WERI-Rb-1 (cell line): ENCODE data around the gene PRKCZ.
"Not testable (repeated sequence)": the region's sequence is repeated elsewhere in the genome, so short reads cannot be mapped to it uniquely, and the experiment has no call there.

Experiments
- DNase-seq: peaks from one replicate; pipeline ENCODE4 v3.0.0-alpha.2; 2020
- H3K27ac ChIP-seq: fragments of 250-450 bp; sonication (Bioruptor Pico); 2 replicates; pipeline ENCODE4 v1.5.1; 2020; ENCODE audit warnings: mild to moderate bottlenecking, moderate library complexity
- H3K27me3 ChIP-seq: fragments of 250-450 bp; sonication (Bioruptor Pico); 2 replicates; pipeline ENCODE4 v1.5.1; 2021; ENCODE audit warnings: mild to moderate bottlenecking, low read depth, moderate library complexity; ENCODE audit not compliant: insufficient read depth, severe bottlenecking
- H3K36me3 ChIP-seq: fragments of 250-450 bp; sonication (Bioruptor Pico); 2 replicates; pipeline ENCODE4 v1.5.1; 2020; ENCODE audit warnings: mild to moderate bottlenecking, moderate library complexity
- H3K4me3 ChIP-seq: 2 replicates; pipeline ENCODE4 v1.5.1; 2011; ENCODE audit warnings: low read depth, mild to moderate bottlenecking, control low read depth, low read length
- H3K9me3 ChIP-seq: fragments of 250-450 bp; sonication (Bioruptor Pico); 2 replicates; pipeline ENCODE4 v1.5.1; 2021; ENCODE audit warnings: mild to moderate bottlenecking, moderate library complexity; ENCODE audit not compliant: severe bottlenecking
- CTCF ChIP-seq: IDR thresholded peaks from 2 replicates; pipeline ENCODE4 v1.5.1; 2011; ENCODE audit warnings: low read depth, mild to moderate bottlenecking, control low read depth, inconsistent platforms, low read length

The PRKCZ gene

GRCh38 chr1:2115702-2116341 lies 65.6 kb downstream of the PRKCZ start:
- Histone ChIP-seq H3K27ac (no peak overlapping the region), H3K36me3 (no peaks in the 10 kb centered on the region), H3K27me3 (no peaks in the 10 kb centered on the region), H3K4me3 (no peak overlapping the region), H3K9me3 (no peaks in the 10 kb centered on the region)
- TF ChIP-seq CTCF, result no peak
- DNase-seq, result no peak

- no peaks in the 10 kb centered on the region for H3K36me3 ChIP-seq
- H3K4me3 ChIP-seq, result no peak overlapping the region
- H3K27ac ChIP-seq, result no peak overlapping the region
- no peaks in the 10 kb centered on the region for H3K9me3 ChIP-seq
- no peaks in the 10 kb centered on the region for H3K27me3 ChIP-seq
- DNase-seq, result no peak
- TF ChIP-seq CTCF, result no peak
Measured at GRCh38 chr1:2119886-2120285, 69.7 kb downstream of the PRKCZ start.

GRCh38 chr1:2121101-2121691 lies 71.0 kb downstream of the PRKCZ start:
- no peak for DNase-seq
- Histone ChIP-seq H3K27me3 (no peaks in the 10 kb centered on the region), H3K36me3 (no peaks in the 10 kb centered on the region), H3K27ac (no peak overlapping the region), H3K4me3 (no peak overlapping the region), H3K9me3 (no peaks in the 10 kb centered on the region)
- TF ChIP-seq CTCF, result no peak

GRCh38 chr1:2121794-2122193 lies 71.6 kb downstream of the PRKCZ start:
- H3K36me3 ChIP-seq, H3K9me3 ChIP-seq, DNase-seq, H3K27me3 ChIP-seq, H3K27ac ChIP-seq, H3K4me3 ChIP-seq: not testable (repeated sequence)

- TF ChIP-seq CTCF, result no peak
- no peak for DNase-seq
- H3K4me3 ChIP-seq, result no peak overlapping the region
Measured at GRCh38 chr1:2124446-2125198, 74.4 kb downstream of the PRKCZ start.

GRCh38 chr1:2125350-2126211 lies 75.4 kb downstream of the PRKCZ start:
- Histone ChIP-seq H3K9me3 (no peaks in the 10 kb centered on the region), H3K4me3 (no peak overlapping the region), H3K27ac (no peak overlapping the region), H3K36me3 (no peaks in the 10 kb centered on the region), H3K27me3 (no peaks in the 10 kb centered on the region)
- DNase-seq, result no peak
- no peak for TF ChIP-seq CTCF

More at GRCh38 chr1:2124446-2125198, 74.4 kb downstream of the PRKCZ start:
- no peaks in the 10 kb centered on the region for H3K27me3 ChIP-seq
- H3K36me3 ChIP-seq, result no peaks in the 10 kb centered on the region
- no peak overlapping the region for H3K27ac ChIP-seq
- H3K9me3 ChIP-seq, result no peaks in the 10 kb centered on the region
